Measurements from ENCODE around the gene NAA15. TPM values are rescaled to one million over a fixed set of nuclear protein-coding genes. Genes with fewer than 3 reads are reported as not detected.
A peak's percentile ranks its signal among the peaks of the same experiment; 100 is the strongest.

NAA15 gene
- total RNA-seq, 5 donors from 2014 or later (not counting 1 experiment from before 2014, with no cell fraction given): 45.1 to 64.0 (median 50.7) TPM

DNA sequence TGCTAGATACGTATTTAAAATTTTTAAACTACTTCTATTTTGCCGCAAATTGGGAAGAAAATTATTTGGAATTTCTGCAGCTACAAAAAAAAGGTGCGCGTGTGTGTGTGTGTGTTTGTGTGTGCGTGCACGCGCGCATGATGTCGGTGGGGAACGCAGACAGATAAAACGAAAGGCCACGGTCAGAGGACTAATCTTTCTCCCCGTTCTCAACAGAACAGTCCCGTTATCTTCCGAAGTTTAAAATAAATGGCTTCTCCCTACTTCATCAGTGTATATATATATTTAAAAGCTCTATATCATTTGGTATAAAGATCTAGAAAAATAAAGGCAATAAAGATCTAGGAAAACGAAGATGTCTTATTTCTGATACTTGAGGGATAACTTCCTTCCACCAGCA is 22.8 kb upstream of the NAA15 start:
- H3K4me1 ChIP-seq (ENCODE audit: control insufficient read depth in 1 of 2, extremely low read depth in 1 of 2, insufficient read depth in 2 of 2, low read length in 2 of 2): peaks cover 11 to 16% of the 10 kb centered on the region in 2 experiments
- no peaks in the 10 kb centered on the region for H3K36me3 ChIP-seq (ENCODE audit: control insufficient read depth in 2 of 2, extremely low read depth in 1 of 2, insufficient read depth in 1 of 2, low read length in 1 of 2)
- Mint-ChIP-seq H3K27me3 (peaks cover 31 to 51% of the 10 kb centered on the region in 2 donors), H3K9me3 (no peaks in the 10 kb centered on the region), H3K36me3 (no peaks in the 10 kb centered on the region), H3K4me1 (peaks cover 19 to 20% (median 20%) of the 10 kb centered on the region in 3 donors), H3K4me3 (peak overlapping the region; percentile 71 to 81 (median 71)), H3K27ac (no peak overlapping the region)
- peaks cover 18 to 38% of the 10 kb centered on the region in 2 experiments for H3K27me3 ChIP-seq (replicated peaks in 1 of 2; ENCODE audit: control insufficient read depth in 2 of 2, extremely low read depth in 1 of 2, insufficient read depth in 2 of 2, low read length in 1 of 2)
- POLR2A ChIA-PET: no interaction called here
- DNase-seq (no peak), ATAC-seq (replicated peaks in 1 of 4) (no peak)
- WGBS (ENCODE audit: insufficient coverage): no CpG with 5 or more reads among the region's 16 CpGs
- H3K4me3 ChIP-seq (ENCODE audit: control insufficient read depth in 1 of 2, extremely low read depth in 1 of 2, low read length in 1 of 2): peak overlapping the region in 1 of 2 donors; percentile 77
- no peaks in the 10 kb centered on the region for H3K9me3 ChIP-seq
- CTCF ChIA-PET: interaction anchor here in 1 of 2 donors (0.7 kb wide), 1 partner anchor 46 kb away, joined by 3 read pairs; no protein-coding TSS in a partner anchor
- H3K27ac ChIP-seq (ENCODE audit: low read length): no peak overlapping the region

DNA sequence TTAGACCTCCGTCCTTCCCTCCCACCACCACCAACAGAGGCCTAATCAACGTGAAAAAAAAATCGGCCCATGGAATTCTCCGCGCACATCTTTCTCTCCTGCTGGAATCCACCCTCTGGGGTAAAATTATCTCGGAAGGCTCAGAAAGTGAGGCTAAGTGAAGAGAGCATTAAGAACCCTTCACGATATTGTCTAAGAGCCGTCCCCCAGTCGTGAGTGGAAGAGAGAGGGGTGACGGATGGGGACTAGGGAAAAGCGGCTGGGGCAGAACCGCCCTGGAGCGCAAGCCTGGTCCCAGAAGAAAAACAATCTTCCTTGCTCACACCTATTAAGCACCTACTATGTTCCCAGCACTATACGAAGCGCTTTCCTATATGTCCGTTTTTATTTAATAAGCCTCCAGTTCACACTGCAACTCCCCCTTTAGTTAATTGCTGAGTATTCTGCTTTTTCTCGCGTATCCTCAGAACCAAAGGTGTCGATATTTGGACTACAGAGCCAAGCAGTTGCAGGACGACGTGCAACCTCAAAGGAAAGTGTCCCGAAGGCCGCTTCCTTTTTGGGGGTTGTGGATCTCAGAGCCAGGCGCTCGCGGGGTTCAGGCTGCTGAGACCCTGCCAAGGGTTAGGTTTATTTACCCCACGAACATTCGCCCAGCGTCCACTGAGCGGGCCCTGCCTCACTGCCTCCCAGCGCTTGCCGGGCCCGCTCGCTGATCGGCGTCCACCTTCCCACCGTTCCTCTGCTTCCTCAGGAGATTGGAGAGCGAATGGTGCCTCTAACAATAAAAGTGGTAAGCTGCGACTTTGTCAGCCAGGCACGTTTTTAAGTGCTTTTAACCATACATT is 22.2 kb upstream of the NAA15 start:
- Mint-ChIP-seq H3K36me3 (peaks cover 1% of the 10 kb centered on the region), H3K27me3 (peaks cover 31 to 49% of the 10 kb centered on the region in 2 donors), H3K4me1 (peaks cover 19 to 20% (median 20%) of the 10 kb centered on the region in 3 donors), H3K4me3 (peak overlapping the region; percentile 71 to 81 (median 71)), H3K27ac (no peak overlapping the region), H3K9me3 (no peaks in the 10 kb centered on the region)
- no peaks in the 10 kb centered on the region for H3K36me3 ChIP-seq (ENCODE audit: control insufficient read depth in 2 of 2, extremely low read depth in 1 of 2, insufficient read depth in 1 of 2, low read length in 1 of 2)
- peaks cover 18 to 38% of the 10 kb centered on the region in 2 experiments for H3K27me3 ChIP-seq (replicated peaks in 1 of 2; ENCODE audit: control insufficient read depth in 2 of 2, extremely low read depth in 1 of 2, insufficient read depth in 2 of 2, low read length in 1 of 2)
- ATAC-seq (replicated peaks in 1 of 4) (peak; percentile 48 to 63 (median 56)), DNase-seq (peak in 4 of 35 experiments; percentile 2 to 23 (median 8))
- peaks cover 11 to 16% of the 10 kb centered on the region in 2 experiments for H3K4me1 ChIP-seq (ENCODE audit: control insufficient read depth in 1 of 2, extremely low read depth in 1 of 2, insufficient read depth in 2 of 2, low read length in 2 of 2)
- 7% methylated on average over 16 of the region's 40 CpGs for WGBS (ENCODE audit: insufficient coverage)
- ChIA-PET CTCF (interaction anchor here in 1 of 2 donors (0.7 kb wide), 1 partner anchor 47 kb away, joined by 3 read pairs; no protein-coding TSS in a partner anchor), POLR2A (no interaction called here)
- peak overlapping the region; percentile 42 to 77 for H3K4me3 ChIP-seq (ENCODE audit: control insufficient read depth in 1 of 2, extremely low read depth in 1 of 2, low read length in 1 of 2)
- H3K27ac ChIP-seq (ENCODE audit: low read length): no peak overlapping the region
- H3K9me3 ChIP-seq: no peaks in the 10 kb centered on the region

DNA sequence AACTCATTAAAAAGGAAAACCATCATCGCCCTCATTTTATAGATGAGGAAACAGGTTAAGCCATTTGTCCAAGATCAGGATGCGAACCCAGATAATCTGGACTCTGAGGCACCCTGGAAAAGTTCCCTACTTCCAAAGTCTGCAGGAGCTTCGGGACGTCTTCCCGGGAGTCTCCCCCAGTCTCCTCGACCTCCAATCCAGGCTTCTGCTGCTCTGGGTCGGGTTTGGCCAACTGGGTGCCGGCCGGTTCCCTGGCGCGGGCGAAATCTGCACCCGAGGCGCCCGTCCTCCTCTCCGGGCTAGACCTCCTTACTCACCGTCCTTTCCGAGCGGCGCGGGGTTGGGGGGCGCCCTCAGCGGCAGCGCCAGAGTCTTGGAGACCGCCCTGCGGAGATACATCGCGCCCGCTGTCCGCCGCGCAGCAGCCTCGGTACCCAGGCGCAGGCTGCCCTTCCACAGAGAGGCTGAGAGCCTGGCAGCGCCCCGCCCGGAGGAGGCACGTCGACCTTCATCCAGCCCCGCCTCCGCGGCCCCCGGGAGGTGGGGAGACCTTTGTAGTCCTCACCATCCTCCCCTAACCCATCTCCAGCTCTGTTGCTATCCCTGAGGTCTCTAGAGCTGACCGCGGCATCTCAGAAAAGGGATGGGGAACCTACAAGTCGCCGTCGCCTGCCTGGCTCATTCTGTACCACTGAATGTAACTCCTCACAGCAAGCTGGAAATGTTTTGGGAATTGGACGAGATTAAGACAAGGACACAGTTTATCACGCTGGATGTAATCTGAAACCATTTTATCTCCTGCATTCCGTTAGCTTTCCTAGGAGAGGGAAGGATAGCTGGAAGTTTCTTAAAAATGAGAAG is 21.3 kb upstream of the NAA15 start, which contains the start of gene MGARP:
TSS of gene MGARP (minus strand) at position 466 of the 861 bp plus-strand sequence. CDS start at position 399, 67 bp downstream.
- Mint-ChIP-seq H3K4me3 (peak within 1 kb of the TSS; percentile 71 to 81 (median 71)), H3K36me3 (peaks cover 7% of the 10 kb centered on the region), H3K4me1 (peaks cover 19 to 20% (median 20%) of the 10 kb centered on the region in 3 donors), H3K27ac (no peak within 1 kb of the TSS), H3K27me3 (peaks cover 30 to 49% of the 10 kb centered on the region in 2 donors), H3K9me3 (peaks cover 0 to 6% (median 4%) of the 10 kb centered on the region in 3 donors)
- Histone ChIP-seq H3K36me3 (ENCODE audit: control insufficient read depth in 2 of 2, extremely low read depth in 1 of 2, insufficient read depth in 1 of 2, low read length in 1 of 2) (no peaks in the 10 kb centered on the region), H3K4me1 (ENCODE audit: control insufficient read depth in 1 of 2, extremely low read depth in 1 of 2, insufficient read depth in 2 of 2, low read length in 2 of 2) (peaks cover 11 to 16% of the 10 kb centered on the region in 2 experiments), H3K4me3 (ENCODE audit: control insufficient read depth in 1 of 2, extremely low read depth in 1 of 2, low read length in 1 of 2) (peak within 1 kb of the TSS; percentile 42 to 77), H3K27me3 (replicated peaks in 1 of 2; ENCODE audit: control insufficient read depth in 2 of 2, extremely low read depth in 1 of 2, insufficient read depth in 2 of 2, low read length in 1 of 2) (peaks cover 18 to 35% of the 10 kb centered on the region in 2 experiments), H3K27ac (ENCODE audit: low read length) (no peak within 1 kb of the TSS), H3K9me3 (no peaks in the 10 kb centered on the region)
- 6% methylated on average over 34 of the region's 51 CpGs for WGBS (ENCODE audit: insufficient coverage)
- ChIA-PET CTCF (no interaction called here), POLR2A (no interaction called here)
- peak in 18 of 35 experiments; percentile 0 to 35 (median 11) for DNase-seq
- ATAC-seq (replicated peaks in 1 of 4): peak; percentile 70 to 77 (median 74)

GRCh38 chr4:139282065-139282720 is 19.1 kb upstream of the NAA15 start:
- peaks cover 22 to 37% of the 10 kb centered on the region in 2 donors for H3K27me3 Mint-ChIP-seq
- POLR2A ChIA-PET: interaction anchor here (0.5 to 0.6 kb wide), 2 partner anchors 30 to 39 kb away, joined by 4 read pairs; no protein-coding TSS in a partner anchor

GRCh38 chr4:139282721-139283075 is 18.6 kb upstream of the NAA15 start:
- no peaks in the 10 kb centered on the region for H3K36me3 ChIP-seq (ENCODE audit: control insufficient read depth in 2 of 2, extremely low read depth in 1 of 2, insufficient read depth in 1 of 2, low read length in 1 of 2)
- CTCF ChIA-PET: interaction anchor here in 1 of 2 donors (0.5 to 2.2 kb wide), 5 partner anchors 13 to 1102 kb away, joined by 3 to 8 read pairs (median 4); partner anchors contain the start of gene NAA15
- peaks cover 19 to 20% (median 20%) of the 10 kb centered on the region in 3 donors for H3K4me1 Mint-ChIP-seq
- DNase-seq (no peak), ATAC-seq (replicated peaks in 1 of 4) (no peak)
- no peak overlapping the region for H3K27ac ChIP-seq (ENCODE audit: low read length)
- no peak overlapping the region for H3K27ac Mint-ChIP-seq
- H3K36me3 Mint-ChIP-seq: peaks cover 7% of the 10 kb centered on the region
- H3K9me3 Mint-ChIP-seq: peaks cover 0 to 6% (median 4%) of the 10 kb centered on the region in 3 donors
- H3K4me3 ChIP-seq (ENCODE audit: control insufficient read depth in 1 of 2, extremely low read depth in 1 of 2, low read length in 1 of 2): no peak overlapping the region
- peaks cover 11 to 16% of the 10 kb centered on the region in 2 experiments for H3K4me1 ChIP-seq (ENCODE audit: control insufficient read depth in 1 of 2, extremely low read depth in 1 of 2, insufficient read depth in 2 of 2, low read length in 2 of 2)
- H3K27me3 Mint-ChIP-seq: peaks cover 22 to 33% of the 10 kb centered on the region in 2 donors
- no peak overlapping the region for H3K4me3 Mint-ChIP-seq
- no peaks in the 10 kb centered on the region for H3K9me3 ChIP-seq
- peaks cover 18 to 30% of the 10 kb centered on the region in 2 experiments for H3K27me3 ChIP-seq (replicated peaks in 1 of 2; ENCODE audit: control insufficient read depth in 2 of 2, extremely low read depth in 1 of 2, insufficient read depth in 2 of 2, low read length in 1 of 2)
- POLR2A ChIA-PET: interaction anchor here (0.5 to 1.0 kb wide), 3 partner anchors 10 to 90 kb away, joined by 3 to 5 read pairs (median 4); no protein-coding TSS in a partner anchor

More at GRCh38 chr4:139282065-139282720, 19.1 kb upstream of the NAA15 start:
- Histone ChIP-seq H3K36me3 (ENCODE audit: control insufficient read depth in 2 of 2, extremely low read depth in 1 of 2, insufficient read depth in 1 of 2, low read length in 1 of 2) (no peaks in the 10 kb centered on the region), H3K9me3 (no peaks in the 10 kb centered on the region), H3K27me3 (replicated peaks in 1 of 2; ENCODE audit: control insufficient read depth in 2 of 2, extremely low read depth in 1 of 2, insufficient read depth in 2 of 2, low read length in 1 of 2) (peaks cover 18 to 31% of the 10 kb centered on the region in 2 experiments), H3K4me1 (ENCODE audit: control insufficient read depth in 1 of 2, extremely low read depth in 1 of 2, insufficient read depth in 2 of 2, low read length in 2 of 2) (peaks cover 11 to 16% of the 10 kb centered on the region in 2 experiments), H3K4me3 (ENCODE audit: control insufficient read depth in 1 of 2, extremely low read depth in 1 of 2, low read length in 1 of 2) (no peak overlapping the region), H3K27ac (ENCODE audit: low read length) (no peak overlapping the region)
- CTCF ChIA-PET: interaction anchor here (0.5 to 2.2 kb wide), 6 partner anchors 14 to 1102 kb away, joined by 3 to 8 read pairs (median 4); partner anchors contain the start of gene NAA15 (in 1 of the 2)
- Mint-ChIP-seq H3K4me1 (peaks cover 19 to 20% (median 20%) of the 10 kb centered on the region in 3 donors), H3K27ac (no peak overlapping the region), H3K9me3 (peaks cover 0 to 6% (median 4%) of the 10 kb centered on the region in 3 donors), H3K4me3 (no peak overlapping the region), H3K36me3 (peaks cover 7% of the 10 kb centered on the region)
- WGBS (ENCODE audit: insufficient coverage): 75% methylated on average over 2 of the region's 7 CpGs
- no peak for ATAC-seq (replicated peaks in 1 of 4)
- no peak for DNase-seq

Data from T-cell (primary cell).